Thyroid gland (tissue), 4 donors: ENCODE data around the gene DDRGK1. TPM values are rescaled to one million over a fixed set of nuclear protein-coding genes. Genes with fewer than 3 reads are reported as not detected.

Experiments used
- DNase-seq, 2 donors: peaks; one replicate each; pipeline ENCODE4 v3.0.0-alpha.2; 2019
- H3K27ac ChIP-seq, 3 donors: fragments of 200-600 bp; sonication (generic); 1 replicate in 2 of 3; 2 replicates in 1 of 3; pipeline ENCODE4 v1.5.1; 2016 to 2019; ENCODE audit warnings: mild to moderate bottlenecking in 1 of 3, moderate library complexity in 1 of 3
- H3K27me3 ChIP-seq: fragments of 200-600 bp; sonication (generic); one replicate; pipeline ENCODE4 v1.5.1; 2019
- H3K36me3 ChIP-seq, 2 donors: fragments of 200-600 bp; sonication (generic); one replicate each; pipeline ENCODE4 v1.5.1; 2016 to 2019
- H3K4me1 ChIP-seq, 2 donors: fragments of 200-600 bp; sonication (generic); one replicate each; pipeline ENCODE4 v1.5.1; 2017 to 2019
- H3K4me3 ChIP-seq, 3 donors: fragments of 200-600 bp; sonication (generic); replicated peaks in 1 of 3; 1 replicate in 2 of 3; 2 replicates in 1 of 3; pipeline ENCODE4 v1.5.1; 2016; ENCODE audit warnings: mild to moderate bottlenecking in 1 of 3
- H3K9me3 ChIP-seq: fragments of 200-600 bp; sonication (generic); one replicate; pipeline ENCODE4 v1.5.1; 2017
- POLR2A ChIP-seq, 2 donors: fragments of 450-650 bp; IDR thresholded peaks; one replicate each; pipeline ENCODE4 v1.6.1; 2017; ENCODE audit warnings: antibody characterized with exemption in 2 of 2, mild to moderate bottlenecking in 2 of 2, moderate library complexity in 1 of 2
- WGBS, 2 donors: methylation state at CpG; one replicate each; pipeline ENCODE4 v1.1.5; 2017; 5-methylcytosine and 5-hydroxymethylcytosine counted together
- intact Hi-C: fragments of 100-400 bp; cut with DNase I; formaldehyde crosslinking; loops from one replicate; pipeline ENCODE4 v1.15.1; 2023
- total RNA-seq, 4 donors: library from RNA; depleted of rRNA; stranded (reverse); fragments of >200 nt; gene quantifications; one replicate each; pipeline ENCODE4 v1.2.3, GENCODE V29; 2016
- TF ChIP-seq, protein P1 (sequence below), 6 experiments: fragments of 200-600 bp in 3 of 6; fragments of 450-650 bp in 3 of 6; sonication (generic) in 3 of 6; IDR thresholded peaks; one replicate each; pipeline ENCODE4 v1.5.1; 2016 to 2019; ENCODE audit warnings: antibody characterized with exemption in 6 of 6, mild to moderate bottlenecking in 2 of 6, inconsistent platforms in 1 of 6, moderate library complexity in 1 of 6

DDRGK1 gene
- total RNA-seq: 100 to 1,000 TPM in 3 of 4 donors, 10 to 100 TPM in 1; 95.5 to 136 (median 126) TPM

DNA sequence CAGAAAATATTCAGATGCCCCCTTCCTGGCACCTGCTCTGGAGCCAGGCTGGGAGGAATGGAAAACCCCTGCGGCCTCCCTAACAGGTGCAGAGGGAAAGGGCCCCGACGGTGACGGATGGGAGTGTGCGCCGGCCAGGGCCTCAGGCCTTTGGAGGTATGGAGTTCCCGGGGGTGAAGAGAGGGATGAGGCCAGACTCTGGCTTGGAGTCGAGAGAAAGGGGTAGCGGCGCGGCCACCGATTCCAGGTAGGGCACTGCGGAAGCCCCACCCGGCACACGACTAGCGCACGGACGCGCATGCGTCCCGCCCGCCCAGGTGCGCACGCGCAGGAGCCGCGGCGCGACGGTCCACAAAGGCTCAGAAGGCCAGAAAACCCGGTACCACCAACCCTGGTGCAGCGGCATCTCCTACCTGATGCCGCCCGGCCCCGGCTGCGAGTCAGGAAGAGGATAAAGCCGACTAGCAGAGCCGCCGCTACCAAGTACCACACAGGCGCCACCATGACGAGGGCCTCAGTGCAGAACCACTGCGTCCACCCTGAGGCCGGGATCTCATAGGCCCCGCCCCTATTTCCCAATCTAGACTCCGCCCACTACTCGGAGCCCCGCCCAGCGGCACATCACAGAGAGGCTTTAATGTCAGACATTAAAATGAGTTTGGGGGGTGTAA, at the start of gene DDRGK1:
Gene DDRGK1 (minus strand): TSS at position 559 of the 671 bp plus-strand sequence. CDS start 55 bp downstream, at position 504.
- peaks cover 11 to 14% of the 10 kb centered on the region in 2 donors for H3K36me3 ChIP-seq
- intact Hi-C loops: loop anchor here (10.0 kb wide), 1 partner anchor 201 kb away; the partner anchor contains the start of gene DNAAF9
- H3K27ac ChIP-seq: peak within 1 kb of the TSS; percentile 62 to 96 (median 95)
- H3K27me3 ChIP-seq: no peaks in the 10 kb centered on the region
- DNase-seq: peak; percentile 82 to 86
- WGBS, 2 donors: 0% methylated on average over 14 to 28 of the region's 48 CpGs
- H3K4me1 ChIP-seq: peaks cover 8 to 21% of the 10 kb centered on the region in 2 donors
- H3K4me3 ChIP-seq: peak within 1 kb of the TSS; percentile 39 to 58 (median 55)
- H3K9me3 ChIP-seq: no peaks in the 10 kb centered on the region
- TF ChIP-seq, protein P1, sequence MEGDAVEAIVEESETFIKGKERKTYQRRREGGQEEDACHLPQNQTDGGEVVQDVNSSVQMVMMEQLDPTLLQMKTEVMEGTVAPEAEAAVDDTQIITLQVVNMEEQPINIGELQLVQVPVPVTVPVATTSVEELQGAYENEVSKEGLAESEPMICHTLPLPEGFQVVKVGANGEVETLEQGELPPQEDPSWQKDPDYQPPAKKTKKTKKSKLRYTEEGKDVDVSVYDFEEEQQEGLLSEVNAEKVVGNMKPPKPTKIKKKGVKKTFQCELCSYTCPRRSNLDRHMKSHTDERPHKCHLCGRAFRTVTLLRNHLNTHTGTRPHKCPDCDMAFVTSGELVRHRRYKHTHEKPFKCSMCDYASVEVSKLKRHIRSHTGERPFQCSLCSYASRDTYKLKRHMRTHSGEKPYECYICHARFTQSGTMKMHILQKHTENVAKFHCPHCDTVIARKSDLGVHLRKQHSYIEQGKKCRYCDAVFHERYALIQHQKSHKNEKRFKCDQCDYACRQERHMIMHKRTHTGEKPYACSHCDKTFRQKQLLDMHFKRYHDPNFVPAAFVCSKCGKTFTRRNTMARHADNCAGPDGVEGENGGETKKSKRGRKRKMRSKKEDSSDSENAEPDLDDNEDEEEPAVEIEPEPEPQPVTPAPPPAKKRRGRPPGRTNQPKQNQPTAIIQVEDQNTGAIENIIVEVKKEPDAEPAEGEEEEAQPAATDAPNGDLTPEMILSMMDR (IDR thresholded peaks at IDR 0.05): no peak
- peak in 1 of 2 donors; percentile 81 for TF ChIP-seq POLR2A (IDR thresholded peaks at IDR 0.05)

DNA sequence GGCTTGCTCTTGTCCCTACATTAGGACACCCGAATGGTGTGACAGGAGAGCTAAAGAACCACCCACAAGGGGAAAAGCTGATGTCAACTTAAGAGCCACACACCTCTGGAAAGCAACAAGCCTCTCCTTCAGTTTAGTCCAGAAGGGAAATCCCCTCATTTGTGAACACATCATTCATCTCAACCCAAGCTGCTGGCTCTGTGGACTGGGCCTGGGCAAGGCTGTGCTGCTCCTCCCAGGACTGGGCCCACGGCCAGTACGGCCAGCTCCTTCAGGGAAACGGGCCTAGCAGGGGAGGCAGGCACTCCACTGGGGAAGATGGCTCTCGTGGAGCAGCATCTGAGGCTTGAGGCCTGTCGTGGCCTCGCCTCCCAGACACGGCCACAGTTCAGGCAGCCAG, 47.3 kb upstream of the DDRGK1 start:
- intact Hi-C loops: no loop called here
- WGBS, 2 donors: 46 to 77% methylated on average over 1 to 8 of the region's 8 CpGs
- Histone ChIP-seq H3K9me3 (no peaks in the 10 kb centered on the region), H3K27ac (no peak overlapping the region), H3K4me1 (peaks cover 8 to 9% of the 10 kb centered on the region in 2 donors), H3K27me3 (no peaks in the 10 kb centered on the region), H3K36me3 (peaks cover 30 to 39% of the 10 kb centered on the region in 2 donors), H3K4me3 (no peak overlapping the region)
- peak; percentile 21 to 70 for DNase-seq
- no peak for TF ChIP-seq POLR2A (IDR thresholded peaks at IDR 0.05)
- TF ChIP-seq, protein P1 (IDR thresholded peaks at IDR 0.05): no peak

DNA sequence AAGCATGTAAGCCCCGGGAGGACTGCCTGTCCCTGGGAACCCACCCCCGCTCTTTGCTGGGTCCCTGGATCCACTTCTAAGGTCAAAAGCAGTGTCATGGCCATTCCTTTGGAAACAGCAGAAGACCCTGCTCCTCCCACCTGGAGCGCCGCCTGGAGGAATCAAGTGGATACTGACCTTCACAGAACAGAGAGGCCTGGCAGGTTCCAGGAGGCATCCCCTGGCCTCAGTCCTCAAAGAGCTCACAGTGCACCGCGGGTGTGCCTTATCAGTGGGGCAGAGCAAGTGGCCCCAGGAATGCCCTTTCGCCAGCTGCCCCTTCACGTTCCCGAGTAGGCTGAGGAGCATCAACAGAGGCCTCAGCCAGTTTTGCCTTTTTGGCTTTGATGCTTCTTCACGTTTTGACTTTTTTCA, 45.6 kb upstream of the DDRGK1 start:
- no peaks in the 10 kb centered on the region for H3K9me3 ChIP-seq
- TF ChIP-seq POLR2A (IDR thresholded peaks at IDR 0.05): no peak
- TF ChIP-seq, protein P1 (IDR thresholded peaks at IDR 0.05): no peak
- no peaks in the 10 kb centered on the region for H3K27me3 ChIP-seq
- H3K4me3 ChIP-seq: no peak overlapping the region
- peaks cover 16 to 24% of the 10 kb centered on the region in 2 donors for H3K36me3 ChIP-seq
- H3K4me1 ChIP-seq: peaks cover 8 to 16% of the 10 kb centered on the region in 2 donors
- intact Hi-C loops: no loop called here
- H3K27ac ChIP-seq: no peak overlapping the region
- peak in 1 of 2 donors; percentile 26 for DNase-seq
- 66 to 72% methylated on average over 10 of the region's 10 CpGs for WGBS, 2 donors

DNA sequence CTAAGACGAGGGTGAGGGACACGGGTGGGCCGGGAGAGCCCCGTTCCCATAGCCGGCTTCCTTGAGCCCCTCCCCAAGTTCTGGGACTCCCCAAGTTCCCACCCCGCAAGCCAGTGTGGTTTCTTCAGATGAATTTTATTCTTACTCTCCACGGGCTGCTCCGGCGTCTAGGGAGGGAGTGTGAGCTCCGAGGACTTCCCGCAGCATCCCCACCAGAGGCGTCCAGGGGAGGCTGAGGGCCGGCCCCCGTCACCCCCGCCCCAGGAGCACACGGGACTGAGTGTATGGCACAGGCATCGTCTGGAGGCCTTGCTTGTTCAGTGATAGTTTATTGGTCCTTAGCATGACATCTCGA, 44.5 kb upstream of the DDRGK1 start:
- no peak overlapping the region for H3K27ac ChIP-seq
- H3K4me3 ChIP-seq: no peak overlapping the region
- DNase-seq: no peak
- no peaks in the 10 kb centered on the region for H3K27me3 ChIP-seq
- TF ChIP-seq, protein P1 (IDR thresholded peaks at IDR 0.05): no peak
- no peak for TF ChIP-seq POLR2A (IDR thresholded peaks at IDR 0.05)
- 33 to 45% methylated on average over 14 to 18 of the region's 18 CpGs for WGBS, 2 donors
- H3K36me3 ChIP-seq: peaks cover 7 to 15% of the 10 kb centered on the region in 2 donors
- intact Hi-C loops: no loop called here
- H3K9me3 ChIP-seq: no peaks in the 10 kb centered on the region
- peaks cover 17 to 22% of the 10 kb centered on the region in 2 donors for H3K4me1 ChIP-seq
